ENCODE data around the gene ZNF423. TPM values are rescaled to one million over a fixed set of nuclear protein-coding genes. Genes with fewer than 3 reads are reported as not detected.

Gene ZNF423
- total RNA-seq, 4 donors from 2014 or later, result 7.0 to 19.7 (median 8.4) TPM

DNA sequence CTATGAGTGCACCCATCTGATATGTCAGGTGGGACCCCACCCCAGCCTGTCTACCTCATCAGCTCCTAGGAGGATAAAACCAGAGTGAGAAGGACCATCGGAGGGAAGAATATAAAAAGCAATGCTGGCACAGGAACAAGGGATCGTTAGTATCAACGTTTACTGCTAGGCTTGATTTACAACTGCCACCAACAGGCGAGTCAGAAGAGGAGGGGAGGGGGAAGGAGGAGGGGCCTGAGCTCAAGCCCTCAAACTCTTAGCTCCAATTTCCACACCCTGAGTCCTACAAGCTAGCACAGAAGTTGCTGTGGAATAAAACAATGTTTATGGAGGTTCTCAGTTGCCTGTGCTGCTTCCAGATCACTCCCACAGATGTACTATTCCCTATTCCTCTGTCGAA, 247.8 kb downstream of the ZNF423 start:
- Histone ChIP-seq H3K27ac (no peak overlapping the region), H3K4me3 (no peak overlapping the region), H3K4me1 (peaks cover 0 to 13% (median 0%) of the 10 kb centered on the region in 3 donors), H3K27me3 (no peaks in the 10 kb centered on the region), H3K36me3 (no peaks in the 10 kb centered on the region), H3K9me3 (no peaks in the 10 kb centered on the region)
- WGBS, 2 donors (ENCODE audit: low coverage in 1 of 2), result 21 to 59% methylated on average over 3 of the region's 5 CpGs
- ATAC-seq, result no peak
- TF ChIP-seq, protein P1, sequence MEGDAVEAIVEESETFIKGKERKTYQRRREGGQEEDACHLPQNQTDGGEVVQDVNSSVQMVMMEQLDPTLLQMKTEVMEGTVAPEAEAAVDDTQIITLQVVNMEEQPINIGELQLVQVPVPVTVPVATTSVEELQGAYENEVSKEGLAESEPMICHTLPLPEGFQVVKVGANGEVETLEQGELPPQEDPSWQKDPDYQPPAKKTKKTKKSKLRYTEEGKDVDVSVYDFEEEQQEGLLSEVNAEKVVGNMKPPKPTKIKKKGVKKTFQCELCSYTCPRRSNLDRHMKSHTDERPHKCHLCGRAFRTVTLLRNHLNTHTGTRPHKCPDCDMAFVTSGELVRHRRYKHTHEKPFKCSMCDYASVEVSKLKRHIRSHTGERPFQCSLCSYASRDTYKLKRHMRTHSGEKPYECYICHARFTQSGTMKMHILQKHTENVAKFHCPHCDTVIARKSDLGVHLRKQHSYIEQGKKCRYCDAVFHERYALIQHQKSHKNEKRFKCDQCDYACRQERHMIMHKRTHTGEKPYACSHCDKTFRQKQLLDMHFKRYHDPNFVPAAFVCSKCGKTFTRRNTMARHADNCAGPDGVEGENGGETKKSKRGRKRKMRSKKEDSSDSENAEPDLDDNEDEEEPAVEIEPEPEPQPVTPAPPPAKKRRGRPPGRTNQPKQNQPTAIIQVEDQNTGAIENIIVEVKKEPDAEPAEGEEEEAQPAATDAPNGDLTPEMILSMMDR (IDR thresholded peaks at IDR 0.05), result no peak
- no peak for TF ChIP-seq POLR2AphosphoS5 (IDR thresholded peaks at IDR 0.05)
- no peak for TF ChIP-seq POLR2A (IDR thresholded peaks at IDR 0.05)

DNA sequence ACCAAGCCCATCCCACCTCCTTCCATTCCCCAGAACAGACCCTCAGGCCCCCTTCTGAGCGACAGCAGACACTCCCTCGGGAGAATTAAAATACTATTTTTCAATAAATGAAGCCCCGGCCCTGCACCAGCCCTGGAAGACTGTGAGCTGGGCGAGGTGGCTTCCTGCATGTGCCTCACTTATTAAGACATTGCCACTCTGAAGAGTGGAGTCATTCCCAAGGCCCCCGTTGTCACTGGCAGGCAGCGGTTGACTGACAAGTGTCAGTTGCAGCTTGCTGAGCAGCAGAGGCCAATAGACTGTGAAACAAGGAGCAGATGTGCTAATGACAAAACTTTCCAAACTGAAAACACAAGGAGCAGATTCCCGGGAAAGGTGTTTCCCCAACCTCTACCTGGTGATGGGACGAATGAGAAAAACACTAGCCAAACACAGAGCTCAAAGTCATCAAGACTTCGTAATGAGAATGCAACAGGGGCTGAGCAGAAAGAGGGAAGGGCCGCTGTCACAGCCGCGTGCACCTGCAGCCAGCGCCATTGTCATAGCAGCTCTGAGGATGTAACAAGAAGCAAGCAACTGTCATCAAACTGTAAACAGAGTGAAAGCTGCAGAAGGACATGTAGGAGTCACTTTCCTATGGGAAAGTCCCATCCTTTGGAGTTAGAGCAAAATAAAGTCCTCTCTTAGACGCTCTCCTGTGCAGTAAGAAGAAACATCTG, 250.2 kb downstream of the ZNF423 start:
- WGBS, 2 donors (ENCODE audit: low coverage in 1 of 2), result 87 to 88% methylated on average over 8 to 11 of the region's 14 CpGs
- no peak for ATAC-seq
- TF ChIP-seq POLR2AphosphoS5 (IDR thresholded peaks at IDR 0.05) (no peak), EP300 (IDR thresholded peaks at IDR 0.05) (no peak)
- TF ChIP-seq, protein P1 (IDR thresholded peaks at IDR 0.05), result no peak
- Histone ChIP-seq H3K27ac (no peak overlapping the region), H3K36me3 (no peaks in the 10 kb centered on the region), H3K27me3 (no peaks in the 10 kb centered on the region), H3K9me3 (no peaks in the 10 kb centered on the region), H3K4me1 (peaks cover 0 to 13% (median 0%) of the 10 kb centered on the region in 3 donors), H3K4me3 (no peak overlapping the region)

DNA sequence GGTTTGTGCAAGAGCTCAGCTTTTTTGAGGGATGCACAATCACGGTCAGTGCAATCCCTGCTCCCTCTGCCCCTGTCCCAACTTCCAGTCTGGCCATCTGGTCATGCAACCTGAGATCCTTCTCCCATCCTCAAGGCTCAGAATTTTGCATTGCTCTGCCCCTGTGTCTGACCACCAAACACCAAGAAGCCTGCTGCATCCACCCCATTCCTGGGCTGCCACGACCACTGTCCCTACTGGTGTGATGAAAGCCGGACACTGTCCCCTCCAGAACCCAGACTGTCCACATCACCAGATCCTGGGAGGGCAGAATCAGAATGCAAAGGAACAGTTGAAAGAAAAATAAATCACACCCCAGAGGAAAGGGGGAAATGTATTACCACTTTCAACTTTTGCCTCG, 251.3 kb downstream of the ZNF423 start:
- peaks cover 0 to 13% (median 0%) of the 10 kb centered on the region in 3 donors for H3K4me1 ChIP-seq
- H3K36me3 ChIP-seq, result no peaks in the 10 kb centered on the region
- H3K27me3 ChIP-seq, result no peaks in the 10 kb centered on the region
- TF ChIP-seq, protein P1 (IDR thresholded peaks at IDR 0.05), result no peak
- TF ChIP-seq POLR2A (IDR thresholded peaks at IDR 0.05) (no peak), POLR2AphosphoS5 (IDR thresholded peaks at IDR 0.05) (no peak), EP300 (IDR thresholded peaks at IDR 0.05) (no peak)
- no peak for ATAC-seq
- H3K4me3 ChIP-seq, result no peak overlapping the region
- H3K27ac ChIP-seq, result no peak overlapping the region
- 75 to 96% methylated on average over 1 to 4 of the region's 4 CpGs for WGBS, 2 donors (ENCODE audit: low coverage in 1 of 2)
- H3K9me3 ChIP-seq, result no peaks in the 10 kb centered on the region

DNA sequence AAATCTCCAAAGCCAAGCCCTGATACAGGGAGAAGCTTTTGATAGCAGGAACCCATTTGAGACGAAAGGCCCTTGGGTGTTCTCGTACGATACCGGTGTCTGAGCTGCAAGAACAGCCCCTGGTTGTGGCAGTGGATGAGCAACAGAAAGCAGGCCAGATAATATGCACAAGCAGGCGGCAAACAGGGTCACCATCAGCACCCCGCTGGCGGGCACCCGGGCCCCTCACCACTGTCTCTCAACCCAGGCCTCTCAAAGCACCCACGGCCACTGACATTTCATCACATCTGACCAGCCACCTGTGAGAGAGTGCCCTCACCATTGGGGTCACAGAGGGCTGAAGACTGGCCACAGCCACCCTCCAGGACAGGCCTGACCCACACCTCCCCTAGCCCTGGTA, 252.0 kb downstream of the ZNF423 start:
- Histone ChIP-seq H3K36me3 (no peaks in the 10 kb centered on the region), H3K9me3 (no peaks in the 10 kb centered on the region), H3K27ac (no peak overlapping the region), H3K4me3 (no peak overlapping the region), H3K27me3 (no peaks in the 10 kb centered on the region), H3K4me1 (peaks cover 0 to 10% (median 0%) of the 10 kb centered on the region in 3 donors)
- WGBS, 2 donors (ENCODE audit: low coverage in 1 of 2), result 100% methylated on average over 4 of the region's 9 CpGs; no CpG with 5 or more reads in 1 of the 2 donors
- TF ChIP-seq POLR2A (IDR thresholded peaks at IDR 0.05) (no peak), POLR2AphosphoS5 (IDR thresholded peaks at IDR 0.05) (no peak)
- no peak for ATAC-seq

DNA sequence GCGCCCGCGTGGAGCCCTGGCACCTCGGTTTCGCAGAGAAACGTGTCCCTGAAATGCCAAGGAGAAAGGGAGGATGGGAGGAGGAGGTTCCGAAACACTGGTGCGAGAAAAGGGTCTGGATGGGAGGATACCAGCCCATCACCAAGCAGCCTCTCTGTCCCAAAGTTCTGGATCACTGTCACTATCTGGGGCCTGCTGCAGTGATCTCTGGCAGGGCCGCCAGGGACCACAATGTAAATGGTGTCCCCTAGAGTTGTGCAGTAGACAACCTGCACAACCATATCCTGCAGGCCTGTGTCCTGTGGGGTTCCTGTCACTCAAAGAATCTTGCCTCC, 253.0 kb downstream of the ZNF423 start:
- no peak for TF ChIP-seq POLR2A (IDR thresholded peaks at IDR 0.05)
- TF ChIP-seq POLR2AphosphoS5 (IDR thresholded peaks at IDR 0.05), result no peak
- TF ChIP-seq, protein P1 (IDR thresholded peaks at IDR 0.05), result no peak
- TF ChIP-seq EP300 (IDR thresholded peaks at IDR 0.05), result no peak
- 84% methylated on average over 6 of the region's 9 CpGs; no CpG with 5 or more reads in 1 of the 2 donors for WGBS, 2 donors (ENCODE audit: low coverage in 1 of 2)
- Histone ChIP-seq H3K9me3 (no peaks in the 10 kb centered on the region), H3K4me3 (no peak overlapping the region), H3K27me3 (no peaks in the 10 kb centered on the region), H3K36me3 (no peaks in the 10 kb centered on the region), H3K27ac (no peak overlapping the region), H3K4me1 (no peaks in the 10 kb centered on the region)
- ATAC-seq, result no peak
